Osteocyte (in vitro differentiated cells): ENCODE results near the gene WDR33. TPM values are rescaled to one million over a fixed set of nuclear protein-coding genes. Genes with fewer than 3 reads are reported as not detected.

Experiments
- DNase-seq: peaks from one replicate; pipeline ENCODE4 v3.0.0; 2021; ENCODE audit warnings: mixed read lengths; ENCODE audit not compliant: unreplicated experiment; ENCODE audit errors: extremely low spot score
- H3K27ac Mint-ChIP-seq: one replicate; pipeline ENCODE4 v1.8.0; 2021; ENCODE audit warnings: mild to moderate bottlenecking, mixed read lengths; ENCODE audit not compliant: unreplicated experiment
- H3K27me3 Mint-ChIP-seq: one replicate; pipeline ENCODE4 v1.8.0; 2021; ENCODE audit warnings: mixed read lengths; ENCODE audit not compliant: unreplicated experiment
- H3K36me3 Mint-ChIP-seq: one replicate; pipeline ENCODE4 v1.8.0; 2021; ENCODE audit warnings: mixed read lengths; ENCODE audit not compliant: unreplicated experiment
- H3K4me1 Mint-ChIP-seq: one replicate; pipeline ENCODE4 v1.8.0; 2021; ENCODE audit warnings: mixed read lengths; ENCODE audit not compliant: unreplicated experiment
- H3K4me3 Mint-ChIP-seq: one replicate; pipeline ENCODE4 v1.8.0; 2021; ENCODE audit warnings: mild to moderate bottlenecking, moderate library complexity, mixed read lengths; ENCODE audit not compliant: unreplicated experiment
- H3K9me3 Mint-ChIP-seq: one replicate; pipeline ENCODE4 v1.8.0; 2021; ENCODE audit warnings: mixed read lengths; ENCODE audit not compliant: unreplicated experiment
- total RNA-seq: library from RNA; stranded (reverse); gene quantifications from 2 replicates; pipeline ENCODE4 v1.2.1, GENCODE V29; 2021
- TF ChIP-seq, protein P1 (sequence below): fragments of 200-600 bp; sonication (generic); IDR thresholded peaks from 2 replicates; pipeline ENCODE4 v1.5.0; 2021; ENCODE audit warnings: antibody characterized with exemption, mild to moderate bottlenecking, moderate library complexity

Gene WDR33
- total RNA-seq, 1 donor from 2014 or later, result 43.3 TPM

DNA sequence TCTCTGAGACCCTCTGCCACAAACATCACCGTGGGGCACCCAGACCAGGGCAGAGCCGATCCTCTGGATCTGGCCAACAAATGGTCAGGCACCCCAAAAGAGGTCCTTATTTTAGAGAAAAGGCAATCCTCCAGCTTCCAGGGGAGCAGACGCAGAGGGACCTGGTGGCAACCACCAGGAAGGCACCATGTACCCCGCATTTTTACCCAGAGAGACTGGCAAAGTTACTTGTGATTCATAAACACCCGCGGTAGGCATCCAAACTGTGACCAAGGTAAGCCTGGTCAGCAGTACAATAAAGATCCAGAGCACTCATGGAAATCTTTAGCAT is 146.1 kb downstream of the WDR33 start:
- peaks cover 5% of the 10 kb centered on the region for H3K36me3 Mint-ChIP-seq
- DNase-seq, result no peak
- H3K27ac Mint-ChIP-seq, result no peak overlapping the region
- H3K9me3 Mint-ChIP-seq, result no peaks in the 10 kb centered on the region
- no peaks in the 10 kb centered on the region for H3K27me3 Mint-ChIP-seq
- H3K4me1 Mint-ChIP-seq, result peaks cover 39% of the 10 kb centered on the region
- H3K4me3 Mint-ChIP-seq, result no peak overlapping the region
- TF ChIP-seq, protein P1, sequence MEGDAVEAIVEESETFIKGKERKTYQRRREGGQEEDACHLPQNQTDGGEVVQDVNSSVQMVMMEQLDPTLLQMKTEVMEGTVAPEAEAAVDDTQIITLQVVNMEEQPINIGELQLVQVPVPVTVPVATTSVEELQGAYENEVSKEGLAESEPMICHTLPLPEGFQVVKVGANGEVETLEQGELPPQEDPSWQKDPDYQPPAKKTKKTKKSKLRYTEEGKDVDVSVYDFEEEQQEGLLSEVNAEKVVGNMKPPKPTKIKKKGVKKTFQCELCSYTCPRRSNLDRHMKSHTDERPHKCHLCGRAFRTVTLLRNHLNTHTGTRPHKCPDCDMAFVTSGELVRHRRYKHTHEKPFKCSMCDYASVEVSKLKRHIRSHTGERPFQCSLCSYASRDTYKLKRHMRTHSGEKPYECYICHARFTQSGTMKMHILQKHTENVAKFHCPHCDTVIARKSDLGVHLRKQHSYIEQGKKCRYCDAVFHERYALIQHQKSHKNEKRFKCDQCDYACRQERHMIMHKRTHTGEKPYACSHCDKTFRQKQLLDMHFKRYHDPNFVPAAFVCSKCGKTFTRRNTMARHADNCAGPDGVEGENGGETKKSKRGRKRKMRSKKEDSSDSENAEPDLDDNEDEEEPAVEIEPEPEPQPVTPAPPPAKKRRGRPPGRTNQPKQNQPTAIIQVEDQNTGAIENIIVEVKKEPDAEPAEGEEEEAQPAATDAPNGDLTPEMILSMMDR, result no peak

DNA sequence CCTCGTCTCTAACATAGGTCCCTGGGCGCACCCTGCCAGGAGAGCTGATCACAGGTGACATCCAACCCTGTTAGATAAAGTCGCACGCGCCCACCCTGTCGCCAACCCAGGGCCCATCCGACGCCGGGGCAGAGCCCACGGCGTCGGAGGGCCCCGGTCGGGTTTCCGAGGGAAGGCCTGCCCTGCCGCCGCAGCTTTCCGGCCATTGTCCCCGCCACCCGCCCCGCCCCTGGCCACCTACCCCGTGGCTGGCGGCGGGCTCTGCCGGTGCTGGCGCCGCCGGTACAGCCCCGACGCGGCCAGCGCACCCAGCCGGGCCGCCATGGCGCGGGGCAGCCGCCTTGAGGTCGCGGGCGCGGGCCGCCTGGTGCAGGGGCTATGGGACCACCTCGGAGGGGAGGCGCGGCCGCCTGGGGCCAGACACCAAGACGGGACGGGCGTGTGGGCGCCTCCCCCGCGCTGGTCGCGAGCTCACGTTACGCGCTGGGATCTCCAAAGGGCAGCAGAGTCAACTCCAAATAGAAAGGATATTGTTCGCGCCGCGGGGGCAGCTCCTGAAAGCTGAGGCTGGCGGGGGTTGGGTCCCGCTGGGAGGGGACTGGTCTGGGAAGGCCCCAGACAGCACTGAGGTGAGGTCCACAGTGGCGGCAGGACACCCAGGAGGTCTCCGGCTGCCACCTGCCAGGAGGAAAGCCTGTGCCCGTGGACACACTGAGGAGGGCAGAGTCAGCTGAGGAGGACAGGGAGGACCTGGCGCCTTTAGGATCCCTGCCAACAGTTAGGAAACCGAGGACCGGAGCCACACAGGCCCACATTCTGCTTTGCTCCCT is 146.7 kb downstream of the WDR33 start:
- DNase-seq, result no peak

DNA sequence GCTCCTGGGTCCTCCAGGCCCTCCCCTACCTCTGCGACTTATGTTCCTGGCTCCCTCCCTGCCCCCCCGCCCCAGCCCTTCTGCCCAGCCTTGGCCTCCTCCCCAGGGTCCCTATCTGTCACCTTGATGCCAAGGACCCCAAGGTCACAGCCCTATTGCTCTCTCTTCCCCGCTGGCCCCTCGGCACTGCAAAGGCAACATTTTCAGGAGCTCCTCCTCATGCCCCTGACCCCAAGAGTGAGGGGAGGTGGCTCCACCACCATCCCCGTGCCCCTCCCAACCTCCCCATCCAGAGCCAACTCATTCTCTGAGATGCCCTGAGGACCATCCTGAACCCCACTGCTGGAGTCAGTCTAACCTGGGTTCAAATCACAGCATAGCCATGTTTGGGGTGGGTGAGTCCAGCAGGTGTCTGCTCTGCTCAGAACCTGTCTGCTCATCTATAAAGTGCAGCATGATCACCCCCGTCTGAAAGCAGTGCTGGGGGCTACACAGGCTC is 147.4 kb downstream of the WDR33 start:
- Mint-ChIP-seq H3K27me3 (no peaks in the 10 kb centered on the region), H3K4me3 (no peak overlapping the region), H3K9me3 (no peaks in the 10 kb centered on the region), H3K4me1 (peaks cover 47% of the 10 kb centered on the region), H3K36me3 (peaks cover 5% of the 10 kb centered on the region), H3K27ac (peak overlapping the region; percentile 44)
- no peak for DNase-seq
- TF ChIP-seq, protein P1, result no peak

More for the DNA sequence above, 146.7 kb downstream of the WDR33 start:
- H3K36me3 Mint-ChIP-seq, result peaks cover 5% of the 10 kb centered on the region
- H3K4me1 Mint-ChIP-seq, result peaks cover 43% of the 10 kb centered on the region
- H3K27ac Mint-ChIP-seq, result no peak overlapping the region
- H3K27me3 Mint-ChIP-seq, result no peaks in the 10 kb centered on the region
- TF ChIP-seq, protein P1, result no peak
- H3K9me3 Mint-ChIP-seq, result no peaks in the 10 kb centered on the region
- H3K4me3 Mint-ChIP-seq, result no peak overlapping the region

DNA sequence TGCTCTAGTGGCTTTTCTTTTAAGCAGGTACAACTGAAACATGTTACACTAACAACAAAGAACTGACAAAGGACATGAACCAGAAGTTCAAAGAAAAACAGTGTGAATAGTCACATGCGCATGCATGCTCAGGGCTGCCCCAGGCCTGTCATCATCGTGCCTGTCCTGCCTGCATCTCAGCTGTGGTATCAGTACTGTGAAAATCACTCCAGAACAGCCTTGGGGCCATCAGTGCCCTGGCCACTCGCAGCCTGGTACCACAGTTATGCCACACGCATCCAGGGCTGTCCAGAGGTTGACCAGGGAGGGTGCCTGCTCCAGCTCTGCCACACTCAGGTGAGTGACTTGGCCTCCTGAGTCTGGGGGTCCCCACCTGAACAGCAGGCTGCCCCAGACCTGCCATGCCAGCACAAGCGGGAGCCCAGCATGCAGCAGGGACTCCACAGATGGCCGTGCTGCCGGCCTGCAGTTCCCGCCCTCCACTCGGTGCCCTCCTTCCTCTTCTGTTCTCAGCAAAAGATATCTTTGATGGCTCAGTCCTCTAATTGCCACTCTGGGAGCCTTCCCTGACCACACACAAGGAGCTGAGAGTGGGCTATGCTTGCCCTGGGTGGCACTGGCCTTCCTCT is 147.9 kb downstream of the WDR33 start:
- TF ChIP-seq, protein P1, result no peak
- Mint-ChIP-seq H3K27me3 (no peaks in the 10 kb centered on the region), H3K27ac (peak overlapping the region; percentile 44), H3K9me3 (no peaks in the 10 kb centered on the region), H3K4me3 (no peak overlapping the region), H3K4me1 (peaks cover 47% of the 10 kb centered on the region), H3K36me3 (peaks cover 5% of the 10 kb centered on the region)
- DNase-seq, result no peak

DNA sequence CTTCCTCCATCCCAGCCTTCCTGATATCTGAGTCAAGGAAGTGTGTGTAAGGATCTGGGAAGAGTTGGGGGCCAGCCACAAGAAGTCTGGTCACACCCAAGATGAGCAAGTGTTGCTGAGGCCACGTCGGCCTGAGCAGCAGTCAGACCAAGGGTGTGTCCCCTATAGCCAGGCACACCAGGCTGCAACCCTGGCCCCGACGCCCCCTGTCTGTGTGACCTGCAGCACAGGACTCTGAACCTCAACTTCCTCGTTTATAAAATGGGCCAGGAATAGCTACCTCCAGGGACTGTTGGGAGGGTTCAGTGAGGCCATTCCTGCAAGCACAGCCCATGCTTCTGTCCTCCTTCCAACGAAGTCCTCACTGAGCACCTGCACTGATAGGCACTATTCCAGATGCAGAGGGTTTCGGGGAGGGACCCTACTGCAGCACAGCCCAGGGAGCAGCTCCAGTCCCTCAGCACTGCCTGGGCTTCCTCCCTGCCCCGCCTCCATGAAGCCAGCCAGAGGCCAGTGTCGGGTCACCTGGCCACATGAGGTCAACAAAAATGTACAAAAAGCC is 148.9 kb downstream of the WDR33 start:
- Mint-ChIP-seq H3K36me3 (peaks cover 2% of the 10 kb centered on the region), H3K9me3 (no peaks in the 10 kb centered on the region), H3K27ac (peak overlapping the region; percentile 47), H3K4me3 (no peak overlapping the region), H3K27me3 (no peaks in the 10 kb centered on the region), H3K4me1 (peaks cover 47% of the 10 kb centered on the region)
- no peak for DNase-seq
- TF ChIP-seq, protein P1, result no peak
